Smooth muscle cell (in vitro differentiated cells): ENCODE measurements around the gene SPATA4. TPM values are rescaled to one million over a fixed set of nuclear protein-coding genes. Genes with fewer than 3 reads are reported as not detected.

Experiments
- DNase-seq: peaks from one replicate; lab custom pipeline; 2025; ENCODE audit not compliant: unreplicated experiment; lab: John Stamatoyannopoulos, UW
- H2AFZ ChIP-seq: fragments of 200-600 bp; sonication (generic); 2 replicates; pipeline ENCODE4 v1.6.0; 2016; ENCODE audit warnings: antibody characterized with exemption, low read depth, mild to moderate bottlenecking
- H3F3A ChIP-seq: fragments of 200-600 bp; sonication (generic); 2 replicates; pipeline ENCODE4 v1.6.0; 2017; ENCODE audit warnings: antibody characterized with exemption, low read depth
- H3K27ac ChIP-seq: fragments of 200-600 bp; sonication (generic); 2 replicates; pipeline ENCODE4 v1.5.1; 2016; ENCODE audit warnings: low read depth, mild to moderate bottlenecking
- H3K27me3 ChIP-seq: fragments of 200-600 bp; sonication (generic); 2 replicates; pipeline ENCODE4 v1.6.1; 2016; ENCODE audit warnings: low read depth, mild to moderate bottlenecking
- H3K36me3 ChIP-seq: fragments of 200-600 bp; sonication (generic); 2 replicates; pipeline ENCODE4 v1.5.1; 2016; ENCODE audit warnings: low read depth
- H3K4me1 ChIP-seq: fragments of 200-600 bp; sonication (generic); 2 replicates; pipeline ENCODE4 v1.5.1; 2016; ENCODE audit warnings: low read depth
- H3K4me2 ChIP-seq: fragments of 200-600 bp; sonication (generic); 2 replicates; pipeline ENCODE4 v1.6.0; 2016; ENCODE audit warnings: mild to moderate bottlenecking
- H3K4me3 ChIP-seq: fragments of 200-600 bp; sonication (generic); 2 replicates; pipeline ENCODE4 v1.5.1; 2016; ENCODE audit warnings: mild to moderate bottlenecking
- H3K79me2 ChIP-seq: fragments of 200-600 bp; sonication (generic); 2 replicates; pipeline ENCODE4 v1.6.0; 2016; ENCODE audit warnings: low read depth, mild to moderate bottlenecking
- H3K9ac ChIP-seq: fragments of 200-600 bp; sonication (generic); 2 replicates; pipeline ENCODE4 v1.6.0; 2016; ENCODE audit warnings: low read depth
- H3K9me3 ChIP-seq: fragments of 200-600 bp; sonication (generic); replicated peaks from 2 replicates; pipeline ENCODE4 v1.5.1; 2016; ENCODE audit warnings: low read depth
- H4K20me1 ChIP-seq: fragments of 200-600 bp; sonication (generic); 2 replicates; pipeline ENCODE4 v1.6.0; 2016; ENCODE audit warnings: low read depth
- WGBS: methylation state at CpG from one replicate; pipeline ENCODE4 v1.1.7; 2016; ENCODE audit warnings: low lambda C conversion rate; 5-methylcytosine and 5-hydroxymethylcytosine counted together
- polyA plus RNA-seq: library from polyadenylated mRNA; unstranded; fragments of >200 nt; fragmentation: Nextera tagmentation; extraction: Ambion mirVana; gene quantifications from 2 replicates; pipeline ENCODE4 v1.2.1, GENCODE V29; 2016
- total RNA-seq: library from RNA; depleted of rRNA; stranded (reverse); fragments of >200 nt; gene quantifications from 2 replicates; pipeline ENCODE4 v1.2.3, GENCODE V29; 2014
- TF ChIP-seq, protein P1 (sequence below): fragments of 200-600 bp; sonication (generic); IDR thresholded peaks from 2 replicates; pipeline ENCODE4 v1.5.1; 2017; ENCODE audit warnings: borderline replicate concordance, mild to moderate bottlenecking, antibody characterized with exemption; ENCODE audit not compliant: insufficient read depth, poor library complexity, severe bottlenecking

SPATA4 gene
- total RNA-seq: 0.45 TPM in 1 of 2 replicates, not detected in the other
- polyA plus RNA-seq: 0.34 TPM in 1 of 2 replicates, not detected in the other

DNA sequence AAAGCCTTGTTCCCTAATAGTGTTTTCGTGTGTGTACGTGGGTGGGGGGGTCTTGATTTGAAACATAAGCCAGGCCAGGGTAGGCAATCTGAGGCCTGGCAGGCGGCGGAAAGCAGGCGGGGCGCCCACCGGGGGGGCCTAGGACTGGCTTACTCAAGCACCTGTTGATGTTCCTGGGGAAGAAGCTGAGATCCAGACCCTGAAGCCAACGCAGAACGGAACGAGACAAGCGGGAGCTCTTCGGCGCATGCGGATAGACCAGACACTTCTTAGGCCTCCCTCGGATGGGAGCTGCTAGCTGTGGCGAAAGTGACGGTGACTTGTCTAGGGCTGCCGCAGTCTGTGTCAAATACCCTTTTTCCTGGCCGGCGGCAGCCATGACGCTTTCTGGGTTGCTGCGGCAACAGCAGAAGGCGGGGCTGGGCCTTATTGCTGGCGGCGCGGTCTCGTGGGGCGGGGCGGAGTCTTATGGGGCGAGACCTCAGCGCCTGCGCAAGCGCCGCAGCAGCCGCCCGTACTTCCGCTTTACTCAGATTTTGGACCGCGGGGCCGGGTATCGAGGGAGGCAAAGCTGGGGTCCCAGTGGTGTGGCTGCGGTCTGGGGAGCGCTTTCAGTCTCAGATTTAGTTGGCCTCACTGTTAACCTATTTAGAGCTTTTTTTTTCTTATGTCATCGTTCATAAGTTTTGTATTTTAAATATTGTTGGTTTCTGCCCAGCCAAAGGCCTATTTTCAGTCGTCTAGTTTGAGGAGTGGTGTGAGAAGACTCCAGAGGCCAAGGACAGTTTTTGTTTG lies at the start of gene SPATA4:
TSS of gene SPATA4 (minus strand) at position 402 of the 795 bp plus-strand sequence. CDS start at position 379, 23 bp downstream.
- H3K9ac ChIP-seq: peak within 1 kb of the TSS; percentile 59
- DNase-seq: peak; percentile 72
- H2AFZ ChIP-seq: peak within 1 kb of the TSS; percentile 84
- peak within 1 kb of the TSS; percentile 84 for H3K4me2 ChIP-seq
- H3K79me2 ChIP-seq: no peaks in the 10 kb centered on the region
- peak within 1 kb of the TSS; percentile 82 for H3K27ac ChIP-seq
- no peaks in the 10 kb centered on the region for H3K27me3 ChIP-seq
- H3K9me3 ChIP-seq: no peaks in the 10 kb centered on the region
- H3F3A ChIP-seq: no peaks in the 10 kb centered on the region
- H3K4me1 ChIP-seq: no peaks in the 10 kb centered on the region
- 2% methylated on average over 45 of the region's 45 CpGs for WGBS
- no peaks in the 10 kb centered on the region for H3K36me3 ChIP-seq
- H4K20me1 ChIP-seq: no peaks in the 10 kb centered on the region
- TF ChIP-seq, protein P1, sequence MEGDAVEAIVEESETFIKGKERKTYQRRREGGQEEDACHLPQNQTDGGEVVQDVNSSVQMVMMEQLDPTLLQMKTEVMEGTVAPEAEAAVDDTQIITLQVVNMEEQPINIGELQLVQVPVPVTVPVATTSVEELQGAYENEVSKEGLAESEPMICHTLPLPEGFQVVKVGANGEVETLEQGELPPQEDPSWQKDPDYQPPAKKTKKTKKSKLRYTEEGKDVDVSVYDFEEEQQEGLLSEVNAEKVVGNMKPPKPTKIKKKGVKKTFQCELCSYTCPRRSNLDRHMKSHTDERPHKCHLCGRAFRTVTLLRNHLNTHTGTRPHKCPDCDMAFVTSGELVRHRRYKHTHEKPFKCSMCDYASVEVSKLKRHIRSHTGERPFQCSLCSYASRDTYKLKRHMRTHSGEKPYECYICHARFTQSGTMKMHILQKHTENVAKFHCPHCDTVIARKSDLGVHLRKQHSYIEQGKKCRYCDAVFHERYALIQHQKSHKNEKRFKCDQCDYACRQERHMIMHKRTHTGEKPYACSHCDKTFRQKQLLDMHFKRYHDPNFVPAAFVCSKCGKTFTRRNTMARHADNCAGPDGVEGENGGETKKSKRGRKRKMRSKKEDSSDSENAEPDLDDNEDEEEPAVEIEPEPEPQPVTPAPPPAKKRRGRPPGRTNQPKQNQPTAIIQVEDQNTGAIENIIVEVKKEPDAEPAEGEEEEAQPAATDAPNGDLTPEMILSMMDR: no peak
- peak within 1 kb of the TSS; percentile 61 for H3K4me3 ChIP-seq

DNA sequence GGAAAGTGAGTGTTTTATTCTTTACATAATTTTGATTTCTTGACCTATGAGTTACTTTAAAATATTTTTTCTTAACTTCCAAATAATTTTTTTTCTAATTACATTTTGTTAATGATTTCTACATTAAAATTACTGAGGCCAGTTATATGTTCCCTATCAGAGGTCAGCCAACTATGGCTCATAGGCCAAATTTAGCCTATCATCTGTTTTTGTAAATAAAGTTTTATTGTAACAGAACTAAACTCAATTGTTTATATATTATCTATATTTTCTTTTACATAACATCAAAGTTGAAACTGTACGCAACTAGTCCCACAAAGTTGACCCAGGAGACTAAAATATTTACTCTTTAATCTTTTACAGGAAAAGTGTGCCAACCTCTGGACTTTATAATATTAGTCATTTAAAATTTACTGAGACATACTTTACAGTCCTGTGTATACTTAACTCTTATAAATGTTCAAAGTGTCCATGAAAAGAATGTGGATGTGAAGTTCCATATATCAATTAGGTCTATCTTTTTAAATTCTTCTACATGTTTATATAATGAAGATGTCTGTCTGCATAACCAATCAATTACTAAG lies 47.5 kb upstream of the SPATA4 start:
- Histone ChIP-seq H3K9ac (no peak overlapping the region), H3K4me2 (no peak overlapping the region), H3F3A (no peaks in the 10 kb centered on the region), H3K9me3 (no peaks in the 10 kb centered on the region), H3K4me1 (no peaks in the 10 kb centered on the region), H3K27me3 (no peaks in the 10 kb centered on the region), H2AFZ (no peak overlapping the region), H4K20me1 (no peaks in the 10 kb centered on the region), H3K36me3 (no peaks in the 10 kb centered on the region), H3K4me3 (no peak overlapping the region), H3K27ac (no peak overlapping the region), H3K79me2 (no peaks in the 10 kb centered on the region)
- WGBS: 70% methylated on average over 1 of the region's 1 CpG
- TF ChIP-seq, protein P1: no peak
- DNase-seq: no peak

DNA sequence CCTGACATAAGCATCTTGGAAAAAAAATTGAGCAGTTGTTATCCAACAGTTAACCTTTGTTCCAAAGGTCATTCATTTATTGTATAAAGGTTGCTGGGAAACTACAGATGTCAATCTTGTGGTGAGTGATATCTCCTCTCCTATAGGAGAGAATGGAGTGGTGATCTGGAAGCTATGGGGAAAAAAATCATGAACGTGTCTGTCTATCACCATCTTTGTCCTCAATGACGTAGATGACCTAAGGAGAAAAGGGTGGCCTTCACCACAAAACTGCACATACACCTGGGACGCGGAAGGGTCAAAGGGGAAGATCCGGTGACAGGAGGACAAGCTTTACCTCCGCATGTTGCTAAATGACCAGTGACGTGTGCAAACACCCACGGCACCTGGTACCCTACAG lies 46.3 kb upstream of the SPATA4 start:
- no peak overlapping the region for H3K4me2 ChIP-seq
- no peak overlapping the region for H2AFZ ChIP-seq
- H3F3A ChIP-seq: no peaks in the 10 kb centered on the region
- no peaks in the 10 kb centered on the region for H3K79me2 ChIP-seq
- no peaks in the 10 kb centered on the region for H3K9me3 ChIP-seq
- H3K27ac ChIP-seq: no peak overlapping the region
- no peaks in the 10 kb centered on the region for H3K27me3 ChIP-seq
- TF ChIP-seq, protein P1: no peak
- no peaks in the 10 kb centered on the region for H3K36me3 ChIP-seq
- no peaks in the 10 kb centered on the region for H3K4me1 ChIP-seq
- H3K9ac ChIP-seq: no peak overlapping the region
- no peaks in the 10 kb centered on the region for H4K20me1 ChIP-seq
- over 99% methylated on average over 8 of the region's 8 CpGs for WGBS
- no peak for DNase-seq
- H3K4me3 ChIP-seq: no peak overlapping the region
